Skin epidermis (tissue), 12 donors: ENCODE measurements around the gene ACSF3.
A peak's percentile ranks its signal among the peaks of the same experiment; 100 is the strongest.

Source experiments
- H3K27ac ChIP-seq, 21 experiments: fragments of 200-600 bp; sonication (generic) in 11 of 21; one replicate each; pipeline ENCODE4 v1.5.0; 2020; ENCODE audit warnings: mild to moderate bottlenecking in 3 of 21, inconsistent platforms in 2 of 21, moderate library complexity in 2 of 21
- H3K4me3 ChIP-seq, 7 experiments: fragments of 200-600 bp; sonication (generic) in 2 of 7; one replicate each; pipeline ENCODE4 v1.5.0; 2020; ENCODE audit warnings: inconsistent platforms in 2 of 7, mild to moderate bottlenecking in 2 of 7, moderate library complexity in 1 of 7

ACSF3 gene

DNA sequence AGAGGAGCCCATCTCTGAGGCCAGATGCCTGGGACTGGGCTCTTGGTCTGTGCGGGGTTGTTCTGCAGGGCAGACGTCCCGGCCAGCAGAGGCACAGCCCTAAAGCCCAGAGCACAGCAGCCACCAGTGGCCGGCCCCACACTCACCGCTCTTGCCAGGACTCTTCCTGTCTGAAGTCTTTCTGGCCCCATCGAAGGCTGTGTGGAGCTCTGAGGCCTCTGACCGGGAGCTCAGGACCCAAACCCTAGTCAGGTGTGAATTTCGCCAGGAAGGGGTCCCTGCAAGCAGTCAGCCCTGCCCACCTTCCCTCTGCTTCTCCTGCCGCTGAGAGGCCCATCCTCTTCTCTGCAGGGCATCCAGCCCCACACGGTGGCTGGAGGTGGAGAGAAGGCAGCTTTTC, 10.7 kb downstream of the ACSF3 start:
- no peak overlapping the region for H3K27ac ChIP-seq
- H3K4me3 ChIP-seq, result no peak overlapping the region

DNA sequence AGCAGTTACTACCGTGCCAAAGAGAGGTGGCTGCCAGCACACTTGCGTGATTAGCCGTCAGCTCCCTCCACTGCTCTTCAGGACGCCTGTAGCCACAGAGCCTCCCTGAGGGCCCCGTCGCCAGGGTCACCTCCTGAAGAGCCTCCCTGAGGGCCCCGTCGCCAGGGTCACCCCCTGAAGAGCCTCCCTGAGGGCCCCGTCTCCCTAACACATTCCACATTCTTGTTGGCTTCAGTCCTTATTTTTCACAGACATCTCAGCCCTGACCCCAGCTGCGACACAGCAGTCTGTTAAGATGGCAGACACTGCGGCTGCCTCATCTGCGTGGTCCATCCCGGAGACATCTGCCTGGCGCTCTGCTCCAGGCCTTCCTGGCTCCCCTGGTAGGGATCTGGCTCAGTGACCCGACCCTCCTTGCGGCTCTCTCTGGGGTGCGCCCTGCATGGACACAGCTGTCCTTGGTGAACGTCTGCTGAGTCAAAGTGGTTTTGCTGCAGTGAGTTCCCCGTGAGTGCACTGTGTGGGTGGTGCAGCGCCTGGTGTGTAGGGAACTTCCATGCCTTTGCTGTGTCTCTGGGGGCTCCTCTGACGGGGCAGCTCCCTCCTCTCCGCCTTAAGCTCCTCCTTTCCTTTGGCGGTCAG, 11.4 kb downstream of the ACSF3 start:
- no peak overlapping the region for H3K4me3 ChIP-seq
- no peak overlapping the region for H3K27ac ChIP-seq

GRCh38 chr16:89105599-89106151, 12.0 kb downstream of the ACSF3 start:
- H3K4me3 ChIP-seq, result no peak overlapping the region
- no peak overlapping the region for H3K27ac ChIP-seq

DNA sequence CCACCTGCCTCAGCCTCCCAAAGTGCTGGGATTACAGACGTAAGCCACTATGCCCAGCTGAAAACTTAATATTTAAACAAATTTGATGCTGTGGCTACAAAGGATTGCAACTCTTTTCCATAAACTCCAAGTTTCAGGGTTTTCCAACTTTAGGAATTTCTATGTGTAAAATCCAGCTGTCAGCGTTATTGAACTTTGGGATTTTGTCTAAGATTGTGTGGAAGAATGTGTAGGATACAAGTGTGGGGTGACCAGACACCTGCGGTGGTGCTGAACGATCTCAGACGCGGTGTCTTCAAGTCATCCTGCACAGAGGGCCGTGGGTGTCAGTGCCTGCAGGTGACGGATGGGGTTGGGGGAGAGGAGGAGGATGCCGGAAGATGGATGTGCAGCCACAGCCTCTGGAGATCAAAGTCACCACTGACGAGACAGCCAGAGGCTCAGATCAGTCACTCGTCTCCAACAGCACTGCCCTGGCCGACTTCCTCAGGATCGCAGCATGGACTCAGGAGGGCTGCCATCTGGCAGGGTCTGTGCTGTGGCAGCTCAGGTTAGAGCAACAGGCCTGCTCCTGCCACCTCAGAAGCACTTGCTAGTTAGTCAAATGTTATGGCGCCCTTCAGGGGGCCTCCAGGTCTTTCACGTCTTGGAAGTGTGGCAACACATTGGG, 13.0 kb downstream of the ACSF3 start:
- Histone ChIP-seq H3K4me3 (no peak overlapping the region), H3K27ac (no peak overlapping the region)

DNA sequence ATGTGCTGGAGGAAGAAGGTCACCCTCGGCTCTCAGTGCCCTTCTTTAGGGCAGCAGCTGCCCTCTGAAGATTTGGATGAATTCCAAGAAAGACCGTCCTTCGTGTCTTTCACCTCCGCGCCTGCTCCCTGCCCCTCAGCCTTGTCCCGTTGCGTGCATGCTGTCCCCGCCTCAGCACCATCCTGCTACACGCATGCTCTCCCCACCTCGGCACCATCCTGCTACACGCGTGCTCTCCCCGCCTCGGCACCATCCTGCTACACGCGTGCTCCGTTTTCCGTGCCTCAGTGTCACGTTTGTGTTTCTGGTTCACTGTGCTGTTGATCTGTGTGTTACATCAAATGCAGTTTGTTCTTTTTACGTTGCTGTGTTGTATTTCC, 13.5 kb downstream of the ACSF3 start:
- no peak overlapping the region for H3K4me3 ChIP-seq
- H3K27ac ChIP-seq, result no peak overlapping the region

DNA sequence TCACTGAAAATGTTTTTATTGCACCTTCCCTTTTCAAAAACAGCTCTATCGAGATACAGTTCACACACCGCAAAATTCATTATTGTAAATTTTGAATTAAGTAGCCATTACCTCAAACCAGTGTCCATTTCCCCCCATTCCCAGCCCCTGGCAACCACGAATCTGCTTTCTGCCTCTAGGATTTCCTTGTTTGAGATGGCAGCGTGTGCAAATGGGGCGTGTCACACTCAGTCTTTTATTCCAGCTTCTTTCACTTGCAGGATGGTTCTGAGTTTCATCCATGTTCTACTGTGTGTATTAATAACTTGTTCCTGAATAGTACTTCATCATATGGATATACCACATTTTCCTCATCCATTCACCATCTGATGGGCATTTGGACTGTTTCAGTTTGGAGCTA, 14.8 kb downstream of the ACSF3 start:
- Histone ChIP-seq H3K4me3 (no peak overlapping the region), H3K27ac (no peak overlapping the region)

DNA sequence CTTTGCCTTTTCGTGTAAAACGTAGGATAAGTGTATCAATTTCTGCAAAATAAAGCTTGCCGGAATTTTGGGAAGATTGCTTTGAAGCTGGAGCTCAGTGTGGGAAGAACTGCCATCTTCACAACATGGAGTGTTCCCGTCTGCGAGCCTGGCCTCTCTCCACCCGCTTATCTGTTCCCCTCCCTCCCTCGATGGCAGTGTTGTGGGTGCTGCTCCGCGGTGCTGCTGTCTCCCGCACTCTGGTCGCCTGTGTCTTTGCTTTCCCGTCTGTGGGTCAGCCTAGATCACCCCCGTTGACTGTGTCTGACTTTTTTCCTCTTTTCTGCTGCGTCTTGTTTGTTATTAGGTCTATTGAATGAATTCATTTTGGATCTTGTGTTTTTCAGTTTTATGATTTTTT, 17.0 kb downstream of the ACSF3 start:
- H3K4me3 ChIP-seq, result no peak overlapping the region
- H3K27ac ChIP-seq, result no peak overlapping the region

GRCh38 chr16:89111263-89111662, 17.6 kb downstream of the ACSF3 start:
- Histone ChIP-seq H3K27ac (no peak overlapping the region), H3K4me3 (no peak overlapping the region)

- H3K4me3 ChIP-seq, result no peak overlapping the region
- H3K27ac ChIP-seq, result no peak overlapping the region
Observed at GRCh38 chr16:89112377-89113151, 18.9 kb downstream of the ACSF3 start.

- Histone ChIP-seq H3K4me3 (no peak overlapping the region), H3K27ac (peak overlapping the region in 1 of 21 experiments; percentile 82)
Observed at GRCh38 chr16:89113152-89113547, 19.5 kb downstream of the ACSF3 start.

DNA sequence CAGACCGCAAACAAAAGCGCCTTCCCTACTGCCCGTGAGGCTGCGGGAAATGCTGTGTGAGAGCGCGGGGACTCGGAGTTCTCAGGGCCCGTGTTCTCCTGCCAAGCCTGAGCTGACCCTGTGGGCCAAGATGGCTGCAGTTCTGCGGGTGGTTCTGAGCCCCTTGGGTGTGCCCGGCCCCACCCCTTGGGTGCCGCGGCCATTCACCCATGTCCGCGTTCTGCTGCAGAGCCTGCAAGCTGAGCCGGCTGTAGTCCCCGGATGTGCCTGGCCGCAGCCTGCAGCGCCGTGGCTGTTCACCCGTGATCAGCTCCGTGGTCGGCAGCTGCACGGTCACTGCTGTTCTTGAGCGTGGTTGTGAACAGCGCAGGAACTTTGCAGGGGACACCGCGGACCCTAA, 20.0 kb downstream of the ACSF3 start:
- Histone ChIP-seq H3K4me3 (no peak overlapping the region), H3K27ac (peak overlapping the region in 5 of 21 experiments; percentile 43 to 82 (median 76))

- Histone ChIP-seq H3K4me3 (peak overlapping the region in 2 of 7 experiments; percentile 4 to 6), H3K27ac (peak overlapping the region in 18 of 21 experiments; percentile 18 to 91 (median 74))
Observed at GRCh38 chr16:89114159-89114981, 20.7 kb downstream of the ACSF3 start.

DNA sequence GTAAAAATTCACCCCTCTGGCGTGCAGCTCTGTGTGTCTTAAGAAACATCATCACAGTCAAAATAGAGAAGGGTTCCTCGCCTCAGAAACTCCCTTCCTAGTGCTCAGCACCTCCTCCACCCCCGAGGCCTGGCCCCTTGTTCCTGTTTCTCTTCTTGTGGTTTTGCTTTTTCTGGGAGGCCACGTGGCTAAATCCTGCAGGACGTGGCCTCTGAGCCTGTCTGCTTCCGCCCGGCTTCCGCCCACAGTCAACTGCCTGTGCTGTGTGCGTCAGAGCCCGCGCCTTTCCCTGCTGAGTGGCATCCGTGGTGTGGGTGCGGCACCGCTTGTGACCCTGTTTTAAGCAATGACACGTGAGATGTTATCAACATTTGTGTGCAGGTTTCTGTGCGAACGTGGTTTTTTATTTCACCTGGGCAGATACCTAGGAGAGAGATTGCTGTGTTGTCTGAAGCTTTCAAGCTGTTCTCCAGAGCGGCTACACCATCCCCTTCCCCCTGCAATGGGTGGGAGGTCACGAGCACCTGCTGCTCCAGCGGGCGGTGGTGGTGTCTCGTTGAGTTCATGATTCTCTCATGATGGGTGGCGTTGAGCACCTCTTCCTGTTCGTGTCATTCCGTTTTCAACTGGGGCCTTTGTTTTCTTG, 21.7 kb downstream of the ACSF3 start:
- Histone ChIP-seq H3K27ac (peak overlapping the region in 18 of 21 experiments; percentile 18 to 91 (median 74)), H3K4me3 (peak overlapping the region in 2 of 7 experiments; percentile 4 to 6)

DNA sequence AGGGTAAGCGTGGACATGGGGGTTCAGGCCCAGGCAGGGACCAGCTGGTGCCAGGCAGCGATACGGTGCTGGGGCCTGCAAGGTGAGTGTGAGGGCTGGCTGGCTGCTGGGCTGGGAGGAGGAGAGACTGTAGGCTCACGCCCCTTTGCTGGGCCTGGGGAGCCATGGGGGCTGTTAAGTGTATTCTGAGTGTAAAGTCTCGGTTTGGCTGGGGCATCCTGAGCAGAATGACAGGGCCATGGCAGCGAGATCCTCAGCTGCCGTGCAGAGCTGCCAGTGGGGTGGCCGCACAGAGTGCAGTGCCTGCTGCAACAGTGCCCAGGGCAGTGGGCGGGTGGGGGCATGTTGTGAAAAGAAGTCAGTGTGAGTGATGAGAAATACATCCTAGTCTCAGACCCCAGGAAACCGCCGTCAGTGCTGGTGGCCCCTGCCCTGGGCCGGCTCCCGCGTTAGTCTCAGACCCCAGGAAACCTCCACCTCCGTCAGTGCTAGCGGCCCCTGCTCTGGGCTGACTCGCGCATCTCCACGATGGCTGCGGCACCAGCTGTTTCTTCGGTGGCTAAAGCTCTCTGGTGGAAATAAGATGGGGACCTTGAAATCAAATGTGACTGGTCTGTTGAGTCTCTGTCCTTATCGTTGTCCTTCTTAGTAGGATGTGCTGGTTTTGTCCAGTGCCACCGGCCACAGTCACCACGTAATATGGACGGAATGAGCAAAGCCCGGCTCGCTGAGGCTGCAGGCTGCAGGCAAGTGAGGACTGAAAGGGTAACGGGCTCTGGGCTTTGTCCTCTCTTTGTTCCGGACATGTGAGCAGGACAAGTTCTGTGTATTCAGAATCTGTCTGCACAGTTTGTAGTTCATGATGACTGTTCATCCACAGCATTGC, 22.9 kb downstream of the ACSF3 start:
- Histone ChIP-seq H3K27ac (peak overlapping the region in 8 of 21 experiments; percentile 19 to 91 (median 72)), H3K4me3 (no peak overlapping the region)

DNA sequence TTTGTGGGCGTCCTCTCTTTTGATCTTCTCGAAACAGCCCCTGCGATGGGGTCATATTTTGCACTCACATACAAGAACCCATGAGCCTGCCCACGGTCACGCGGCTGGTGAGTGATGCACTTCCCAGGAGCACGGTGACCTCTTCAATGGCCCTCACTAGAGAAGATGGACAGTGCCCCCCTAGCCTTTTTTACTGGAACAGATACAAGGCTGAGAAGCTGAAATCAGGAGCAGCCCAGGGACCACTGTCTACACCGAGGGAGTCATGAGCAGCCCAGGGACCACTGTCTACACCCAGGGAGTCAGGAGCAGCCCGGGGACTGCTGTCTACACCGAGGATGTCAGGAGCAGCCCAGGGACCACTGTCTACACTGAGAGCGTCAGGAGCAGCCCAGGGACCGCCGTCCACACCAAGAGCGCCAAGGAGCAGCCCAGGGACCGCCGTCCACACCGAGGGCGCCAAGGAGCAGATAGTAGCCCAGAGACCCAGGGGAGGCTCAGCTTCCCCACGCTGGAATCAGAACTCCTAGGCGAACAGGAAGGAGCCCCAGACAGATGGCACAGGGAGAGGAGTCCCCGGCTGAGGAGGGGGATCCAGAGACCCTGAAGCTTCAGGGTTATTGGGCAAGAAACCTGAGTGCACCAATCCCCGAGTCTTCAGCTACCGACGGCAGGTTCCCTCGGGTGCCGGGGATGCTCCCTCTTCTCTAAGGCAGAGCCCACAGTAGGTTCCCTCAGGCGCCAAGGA, 23.7 kb downstream of the ACSF3 start:
- H3K4me3 ChIP-seq, result no peak overlapping the region
- H3K27ac ChIP-seq, result no peak overlapping the region

DNA sequence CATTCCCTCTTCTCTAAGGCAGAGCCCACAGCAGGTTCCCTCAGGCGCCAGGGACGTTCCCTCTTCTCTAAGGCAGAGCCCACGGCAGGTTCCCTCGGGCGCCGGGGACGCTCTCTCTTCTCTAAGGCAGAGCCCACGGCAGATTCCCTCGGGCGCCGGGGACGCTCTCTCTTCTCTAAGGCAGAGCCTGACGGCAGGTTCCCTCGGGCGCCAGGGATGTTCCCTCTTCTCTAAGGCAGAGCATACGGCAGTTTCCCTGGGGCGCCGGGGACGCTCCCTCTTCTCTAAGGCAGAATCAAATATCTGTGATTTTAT, 24.3 kb downstream of the ACSF3 start:
- Histone ChIP-seq H3K27ac (no peak overlapping the region), H3K4me3 (no peak overlapping the region)

DNA sequence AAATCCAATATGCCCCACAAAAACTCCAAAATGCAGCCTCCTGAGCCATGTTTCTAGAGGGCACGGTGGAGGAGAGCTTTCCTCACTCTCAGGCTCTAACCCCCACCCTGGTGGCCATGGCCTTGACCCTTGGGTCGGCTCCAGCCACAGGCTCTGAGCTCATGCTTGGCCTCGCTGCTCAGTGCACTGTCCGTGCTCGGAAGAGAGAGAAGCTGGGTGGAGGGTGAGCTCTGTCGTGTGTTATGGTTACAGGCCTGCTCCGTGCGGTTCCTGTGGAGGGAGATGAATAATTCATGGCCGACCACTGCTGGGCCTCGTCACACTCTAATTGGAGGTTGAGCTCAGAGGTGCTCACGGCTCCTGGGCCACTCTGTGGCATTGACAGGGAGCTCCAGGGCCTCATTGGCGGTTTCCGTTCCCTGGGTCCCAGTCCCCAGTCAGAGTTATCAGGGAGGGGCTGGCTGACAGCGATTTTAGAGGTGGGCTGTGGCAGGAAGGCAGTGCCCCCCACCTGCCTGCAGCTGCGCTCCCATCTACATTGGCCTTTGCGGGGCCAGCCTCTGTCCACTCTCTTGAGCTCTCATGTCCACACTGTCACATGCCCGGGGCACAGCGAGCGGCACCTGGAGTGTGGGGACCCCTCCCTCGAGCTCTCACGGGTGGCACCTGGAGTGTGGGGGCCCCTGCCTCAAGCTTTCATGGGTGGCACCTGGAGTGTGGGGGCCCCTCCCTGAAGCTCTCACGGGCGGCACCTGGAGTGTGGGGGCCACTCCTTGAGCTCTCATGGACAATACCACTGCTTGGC, 24.9 kb downstream of the ACSF3 start:
- Histone ChIP-seq H3K27ac (no peak overlapping the region), H3K4me3 (no peak overlapping the region)
